Osteoblast (primary cell): Measurements from ENCODE around the gene HOXA9. TPM values are rescaled to one million over a fixed set of nuclear protein-coding genes. Genes with fewer than 3 reads are reported as not detected.

Experiments
- DNase-seq: peaks from one replicate; pipeline ENCODE4 v3.0.0; 2011; ENCODE audit warnings: low spot score, mixed read lengths; ENCODE audit not compliant: insufficient read length; ENCODE audit errors: missing footprints
- H2AFZ ChIP-seq: 2 replicates; pipeline ENCODE4 v1.6.0; 2011; ENCODE audit warnings: mild to moderate bottlenecking, low read length
- H3K27ac ChIP-seq: 2 replicates; pipeline ENCODE4 v1.5.1; 2011; ENCODE audit warnings: mild to moderate bottlenecking, low read depth, low read length, moderate library complexity
- H3K27me3 ChIP-seq: 2 replicates; pipeline ENCODE4 v1.6.0; 2012; ENCODE audit warnings: mild to moderate bottlenecking, control low read depth, inconsistent platforms, low read length, moderate library complexity; ENCODE audit not compliant: insufficient read depth
- H3K36me3 ChIP-seq: 2 replicates; pipeline ENCODE4 v1.5.1; 2011; ENCODE audit warnings: mild to moderate bottlenecking, low read length, control low read depth, moderate library complexity; ENCODE audit not compliant: insufficient read depth
- H3K4me1 ChIP-seq: 2 replicates; pipeline ENCODE4 v1.5.1; 2011; ENCODE audit warnings: mild to moderate bottlenecking, low read length, control low read depth, moderate library complexity; ENCODE audit not compliant: insufficient read depth
- H3K4me2 ChIP-seq: 2 replicates; pipeline ENCODE4 v1.6.0; 2011; ENCODE audit warnings: mild to moderate bottlenecking, low read length; ENCODE audit not compliant: insufficient read depth
- H3K4me3 ChIP-seq: fragments of 200-600 bp; sonication (generic); 3 replicates; pipeline ENCODE4 v1.5.1; 2012; ENCODE audit warnings: mild to moderate bottlenecking, low read length, inconsistent platforms; ENCODE audit not compliant: insufficient read depth
- H3K79me2 ChIP-seq: 2 replicates; pipeline ENCODE4 v1.6.0; 2012; ENCODE audit warnings: mild to moderate bottlenecking, low read length, control low read depth, inconsistent platforms; ENCODE audit not compliant: insufficient read depth
- H3K9me3 ChIP-seq: 2 replicates; pipeline ENCODE4 v1.5.1; 2011; ENCODE audit warnings: low read depth, low read length, control low read depth
- H4K20me1 ChIP-seq: 2 replicates; pipeline ENCODE4 v1.6.0; 2012; ENCODE audit warnings: mild to moderate bottlenecking, low read length, control low read depth; ENCODE audit not compliant: insufficient read depth
- CTCF ChIP-seq: IDR thresholded peaks from 2 replicates; pipeline ENCODE4 v1.5.1; 2011; ENCODE audit warnings: mild to moderate bottlenecking, low read depth, low read length, moderate library complexity; ENCODE audit errors: extremely low read depth
- total RNA-seq: library from RNA; depleted of rRNA; stranded (reverse); fragments of >200 nt; gene quantifications from 2 replicates; pipeline ENCODE4 v1.2.3, GENCODE V29; 2012

The HOXA9 gene
- total RNA-seq, 1 donor = 19.5 TPM

- Histone ChIP-seq H3K4me1 (no peaks in the 10 kb centered on the region), H2AFZ (no peak overlapping the region), H3K4me2 (no peak overlapping the region), H4K20me1 (peaks cover 6% of the 10 kb centered on the region), H3K27ac (no peak overlapping the region), H3K36me3 (peaks cover 13% of the 10 kb centered on the region), H3K4me3 (no peak overlapping the region), H3K9me3 (no peaks in the 10 kb centered on the region), H3K79me2 (no peaks in the 10 kb centered on the region), H3K27me3 (no peaks in the 10 kb centered on the region)
- DNase-seq = peak; percentile 34
- TF ChIP-seq CTCF = no peak
Observed at GRCh38 chr7:27123007-27123476, 42.3 kb downstream of the HOXA9 start.

GRCh38 chr7:27122077-27122910 is 43.0 kb downstream of the HOXA9 start:
- Histone ChIP-seq H2AFZ (no peak overlapping the region), H3K27ac (no peak overlapping the region), H3K9me3 (no peaks in the 10 kb centered on the region), H3K4me3 (no peak overlapping the region), H4K20me1 (peaks cover 10% of the 10 kb centered on the region), H3K27me3 (no peaks in the 10 kb centered on the region), H3K79me2 (no peaks in the 10 kb centered on the region), H3K36me3 (peaks cover 13% of the 10 kb centered on the region), H3K4me1 (no peaks in the 10 kb centered on the region), H3K4me2 (no peak overlapping the region)
- no peak for TF ChIP-seq CTCF
- peak; percentile 3 for DNase-seq

GRCh38 chr7:27121684-27122076 is 43.7 kb downstream of the HOXA9 start:
- no peaks in the 10 kb centered on the region for H3K9me3 ChIP-seq
- no peaks in the 10 kb centered on the region for H3K27me3 ChIP-seq
- TF ChIP-seq CTCF = no peak
- no peak overlapping the region for H3K4me2 ChIP-seq
- DNase-seq = peak; percentile 37
- H2AFZ ChIP-seq = no peak overlapping the region
- H3K4me1 ChIP-seq = no peaks in the 10 kb centered on the region
- H3K27ac ChIP-seq = no peak overlapping the region
- peaks cover 16% of the 10 kb centered on the region for H4K20me1 ChIP-seq
- peaks cover 13% of the 10 kb centered on the region for H3K36me3 ChIP-seq
- H3K4me3 ChIP-seq = no peak overlapping the region
- no peaks in the 10 kb centered on the region for H3K79me2 ChIP-seq

GRCh38 chr7:27119412-27119911 is 45.9 kb downstream of the HOXA9 start:
- peaks cover 8% of the 10 kb centered on the region for H3K79me2 ChIP-seq
- no peak for TF ChIP-seq CTCF

More at GRCh38 chr7:27119412-27119911, 45.9 kb downstream of the HOXA9 start:
- no peak overlapping the region for H3K4me3 ChIP-seq
- peaks cover 23% of the 10 kb centered on the region for H4K20me1 ChIP-seq
- H3K27me3 ChIP-seq = no peaks in the 10 kb centered on the region
- no peak overlapping the region for H3K4me2 ChIP-seq
- peaks cover 17% of the 10 kb centered on the region for H3K36me3 ChIP-seq
- no peaks in the 10 kb centered on the region for H3K9me3 ChIP-seq
- peak; percentile 5 for DNase-seq
- H2AFZ ChIP-seq = no peak overlapping the region
- no peak overlapping the region for H3K27ac ChIP-seq
- H3K4me1 ChIP-seq = peaks cover 11% of the 10 kb centered on the region
